HG02610 (cell line): Measurements from ENCODE around the gene POLR2H.

Experiments used
- ATAC-seq: cut with Tn5 transposase; IDR thresholded peaks from one replicate; pipeline ENCODE4 v1.9.1; 2021; ENCODE audit warnings: mild to moderate bottlenecking, moderate library complexity; ENCODE audit not compliant: unreplicated experiment

The POLR2H gene

GRCh38 chr3:184361532-184361931, at the start of gene POLR2H, which contains the start of gene CLCN2:
POLR2H (plus strand) TSS chr3:184361710; CDS start chr3:184363493, 1,783 bp downstream.
CLCN2 (minus strand) TSS chr3:184361605; CDS start chr3:184361479, 126 bp downstream.
- peak; percentile 47 for ATAC-seq

- peak; percentile 86 for ATAC-seq
Observed at GRCh38 chr3:184314363-184314699, 47.2 kb upstream of the POLR2H start, which contains the start of gene EIF4G1. EIF4G1 (plus strand) TSS chr3:184314606; CDS start chr3:184315797, 1,191 bp downstream.

GRCh38 chr3:184314700-184315542, 46.6 kb upstream of the POLR2H start:
- peak; percentile 45 for ATAC-seq

GRCh38 chr3:184315543-184315867, 46.0 kb upstream of the POLR2H start:
- ATAC-seq, result no peak

GRCh38 chr3:184315871-184316661, 45.4 kb upstream of the POLR2H start:
- no peak for ATAC-seq

- ATAC-seq, result no peak
Observed at GRCh38 chr3:184316792-184317191, 44.7 kb upstream of the POLR2H start.

- ATAC-seq, result no peak
Observed at GRCh38 chr3:184317201-184317600, 44.3 kb upstream of the POLR2H start.

- ATAC-seq, result no peak
Observed at GRCh38 chr3:184320104-184320445, 41.4 kb upstream of the POLR2H start.

- ATAC-seq, result no peak
Observed at GRCh38 chr3:184321666-184322065, 39.8 kb upstream of the POLR2H start.

GRCh38 chr3:184322731-184323487, 38.6 kb upstream of the POLR2H start:
- no peak for ATAC-seq

- no peak for ATAC-seq
Observed at GRCh38 chr3:184323696-184324095, 37.8 kb upstream of the POLR2H start.

- no peak for ATAC-seq
Observed at GRCh38 chr3:184325269-184325668, 36.2 kb upstream of the POLR2H start.

GRCh38 chr3:184325715-184326369, 35.7 kb upstream of the POLR2H start:
- ATAC-seq, result no peak

- ATAC-seq, result no peak
Observed at GRCh38 chr3:184327171-184327570, 34.3 kb upstream of the POLR2H start.

- no peak for ATAC-seq
Observed at GRCh38 chr3:184328516-184328915, 33.0 kb upstream of the POLR2H start.

GRCh38 chr3:184332370-184333090, 29.0 kb upstream of the POLR2H start:
- ATAC-seq, result no peak

- no peak for ATAC-seq
Observed at GRCh38 chr3:184333190-184333589, 28.3 kb upstream of the POLR2H start.

GRCh38 chr3:184333700-184334099, 27.8 kb upstream of the POLR2H start:
- no peak for ATAC-seq

GRCh38 chr3:184334470-184335158, 26.9 kb upstream of the POLR2H start:
- ATAC-seq, result no peak

GRCh38 chr3:184335291-184335660, 26.2 kb upstream of the POLR2H start:
- ATAC-seq, result no peak
